D721Med (cell line): Measurements from ENCODE around the gene LYAR.
"Not testable (repeated sequence)": the region's sequence is repeated elsewhere in the genome, so short reads cannot be mapped to it uniquely, and the experiment has no call there.

ENCODE experiments used
- DNase-seq: peaks from one replicate; pipeline ENCODE4 v3.0.0; 2011; ENCODE audit warnings: low spot score; ENCODE audit not compliant: insufficient read length
- FAIRE-seq: peaks from 2 replicates; lab custom pipeline; 2011; peaks lifted over from hg19 to GRCh38; lab: Jason Lieb, UNC
- TF ChIP-seq, protein P1 (sequence below): IDR thresholded peaks from 2 replicates; pipeline ENCODE4 v1.5.1; 2012; ENCODE audit warnings: mild to moderate bottlenecking, control low read depth; ENCODE audit not compliant: insufficient read depth; ENCODE audit errors: missing control alignments

The LYAR gene

DNA sequence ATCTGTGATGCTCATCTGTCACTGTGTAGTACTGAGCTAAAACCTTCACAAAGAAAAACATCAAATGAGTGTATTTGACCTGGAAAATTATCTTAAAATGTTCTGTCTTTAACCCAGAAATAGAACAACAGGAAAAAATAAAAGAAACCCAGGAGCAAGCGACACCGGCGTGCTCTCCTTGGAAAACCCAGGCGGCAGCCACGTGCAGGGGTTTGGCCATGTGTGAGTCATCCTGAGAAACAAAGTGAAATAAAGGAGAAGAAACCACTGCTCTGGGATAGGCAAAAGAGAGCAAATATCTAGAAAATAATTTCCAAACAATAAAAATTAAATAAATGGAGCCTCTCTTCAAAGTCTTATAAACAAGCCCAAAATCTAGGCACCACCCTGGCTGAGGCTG, 22.0 kb downstream of the LYAR start:
- TF ChIP-seq, protein P1, sequence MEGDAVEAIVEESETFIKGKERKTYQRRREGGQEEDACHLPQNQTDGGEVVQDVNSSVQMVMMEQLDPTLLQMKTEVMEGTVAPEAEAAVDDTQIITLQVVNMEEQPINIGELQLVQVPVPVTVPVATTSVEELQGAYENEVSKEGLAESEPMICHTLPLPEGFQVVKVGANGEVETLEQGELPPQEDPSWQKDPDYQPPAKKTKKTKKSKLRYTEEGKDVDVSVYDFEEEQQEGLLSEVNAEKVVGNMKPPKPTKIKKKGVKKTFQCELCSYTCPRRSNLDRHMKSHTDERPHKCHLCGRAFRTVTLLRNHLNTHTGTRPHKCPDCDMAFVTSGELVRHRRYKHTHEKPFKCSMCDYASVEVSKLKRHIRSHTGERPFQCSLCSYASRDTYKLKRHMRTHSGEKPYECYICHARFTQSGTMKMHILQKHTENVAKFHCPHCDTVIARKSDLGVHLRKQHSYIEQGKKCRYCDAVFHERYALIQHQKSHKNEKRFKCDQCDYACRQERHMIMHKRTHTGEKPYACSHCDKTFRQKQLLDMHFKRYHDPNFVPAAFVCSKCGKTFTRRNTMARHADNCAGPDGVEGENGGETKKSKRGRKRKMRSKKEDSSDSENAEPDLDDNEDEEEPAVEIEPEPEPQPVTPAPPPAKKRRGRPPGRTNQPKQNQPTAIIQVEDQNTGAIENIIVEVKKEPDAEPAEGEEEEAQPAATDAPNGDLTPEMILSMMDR: no peak
- no peak for DNase-seq
- no peak for FAIRE-seq

DNA sequence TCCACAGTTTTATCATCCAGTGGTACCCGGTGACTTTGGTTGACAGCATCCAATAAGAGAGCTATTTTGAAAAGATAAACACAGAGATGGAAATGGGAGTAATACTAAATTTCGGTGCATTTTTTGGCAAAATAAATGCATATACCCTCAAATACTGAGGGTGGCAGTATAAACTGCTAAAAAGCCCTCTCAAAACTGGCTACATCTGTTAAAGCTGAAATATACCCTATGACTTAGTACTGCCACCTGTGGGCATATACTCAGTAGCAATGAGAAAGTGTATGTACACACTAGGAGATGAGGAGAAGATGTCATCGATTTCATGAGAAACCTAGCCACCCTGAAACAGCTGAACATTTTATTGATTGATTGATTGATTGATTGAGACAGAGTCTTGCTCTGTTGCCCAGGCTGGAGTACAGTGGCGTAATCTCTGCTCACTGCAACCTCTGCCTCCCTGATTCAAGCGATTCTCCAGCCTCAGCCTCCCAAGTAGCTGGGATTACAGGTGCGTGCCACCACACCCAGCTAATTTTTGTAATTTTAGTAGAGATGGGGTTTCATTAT, 29.7 kb downstream of the LYAR start:
- FAIRE-seq: no peak
- TF ChIP-seq, protein P1: peak; percentile 33
- no peak for DNase-seq

GRCh38 chr4:4259484-4260100, 30.4 kb downstream of the LYAR start:
- FAIRE-seq (no peak), DNase-seq (no peak)
- TF ChIP-seq, protein P1: no peak

- FAIRE-seq, DNase-seq: not testable (repeated sequence)
Measured at GRCh38 chr4:4257705-4258104, 32.2 kb downstream of the LYAR start.

DNA sequence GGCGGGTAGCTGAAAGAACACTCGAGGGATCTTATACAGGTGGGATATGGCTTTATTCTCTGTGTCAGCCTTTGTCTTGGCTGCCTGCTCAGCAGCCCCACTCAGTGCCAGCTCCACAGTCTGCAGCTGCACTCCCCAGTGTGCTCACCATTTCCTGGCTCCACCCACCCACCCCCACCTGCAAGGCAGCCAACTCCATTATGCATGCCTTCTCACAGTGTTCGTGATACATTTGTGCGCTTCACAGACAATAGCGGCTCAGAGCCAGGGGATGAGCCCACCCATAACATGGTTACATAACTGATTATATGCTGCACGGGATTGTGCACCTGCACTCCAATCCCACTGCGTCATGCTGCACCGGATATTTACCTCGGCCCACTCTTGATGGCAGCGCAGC, 33.2 kb downstream of the LYAR start:
- no peak for DNase-seq
- TF ChIP-seq, protein P1: no peak

GRCh38 chr4:4254666-4255065, 35.3 kb downstream of the LYAR start:
- FAIRE-seq (no peak), DNase-seq (no peak)
- TF ChIP-seq, protein P1: no peak

More for the DNA sequence above, 33.2 kb downstream of the LYAR start:
- no peak for FAIRE-seq

DNA sequence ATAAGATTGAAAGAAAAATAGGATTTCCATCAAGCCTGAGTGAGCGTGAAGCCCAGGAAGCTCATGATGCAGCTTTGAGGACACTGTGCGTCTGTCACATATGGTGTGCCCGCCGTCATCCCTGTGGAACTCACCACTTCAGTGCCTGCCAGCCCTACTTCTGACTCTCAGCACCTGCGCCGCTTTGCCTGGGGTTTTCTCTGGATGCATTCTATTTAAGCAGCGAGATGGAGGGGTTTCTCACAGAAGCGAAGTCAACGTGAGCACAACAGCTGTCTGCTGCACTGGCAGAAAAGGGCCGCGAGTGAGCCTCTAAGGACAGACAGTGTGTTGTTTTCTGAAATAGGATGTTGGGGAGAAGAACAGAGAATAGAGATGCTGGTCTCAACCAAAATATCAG, 35.8 kb downstream of the LYAR start:
- DNase-seq (no peak), FAIRE-seq (no peak)
- TF ChIP-seq, protein P1: no peak
